SK-N-SH (cell line): ENCODE measurements around the gene FYB1. TPM values are rescaled to one million over a fixed set of nuclear protein-coding genes. Genes with fewer than 3 reads are reported as not detected.

ENCODE experiments used
- CTCF ChIA-PET: fragments of 300-600, 350-600 bp; formaldehyde crosslinking; extraction: SDS; loops from one replicate; lab custom pipeline; 2021; lab: Yijun Ruan, JAX
- POLR2A ChIA-PET: fragments of 350-600 bp; sonication (Branson Sonifier 250); formaldehyde crosslinking; extraction: SDS; loops from one replicate; lab custom pipeline; 2020; ENCODE audit warnings: antibody characterized with exemption, inconsistent platforms; lab: Yijun Ruan, JAX
- DNase-seq: peaks from one replicate; pipeline ENCODE4 v3.0.0; 2012
- H2AFZ ChIP-seq: fragments of 200-600 bp; sonication (generic); 2 replicates; pipeline ENCODE4 v1.8.1; 2016; ENCODE audit warnings: antibody characterized with exemption, mild to moderate bottlenecking, low read depth
- H3F3A ChIP-seq: fragments of 200-600 bp; sonication (generic); replicated peaks from 2 replicates; pipeline ENCODE3; 2016; ENCODE audit warnings: antibody characterized with exemption, mild to moderate bottlenecking; ENCODE audit not compliant: insufficient read depth
- H3K27ac ChIP-seq, 2 experiments: fragments of 200-500 bp in 1 of 2; fragments of 200-600 bp in 1 of 2; sonication (Bioruptor generic) in 1 of 2; sonication (generic), shearing (Covaris generic) in 1 of 2; 2 replicates each; pipeline versions ENCODE4 v1.5.1 to v1.6.1; 2014 to 2016; ENCODE audit warnings: low read depth in 2 of 2, inconsistent platforms in 1 of 2, low read length in 1 of 2, mild to moderate bottlenecking in 1 of 2, mixed read lengths in 1 of 2
- H3K27me3 ChIP-seq: fragments of 200-600 bp; sonication (generic), shearing (Covaris generic); 2 replicates; pipeline ENCODE4 v1.6.1; 2016; ENCODE audit warnings: mixed run types; ENCODE audit not compliant: insufficient read depth
- H3K36me3 ChIP-seq, 2 experiments: fragments of 200-500 bp in 1 of 2; fragments of 200-600 bp in 1 of 2; sonication (Bioruptor generic) in 1 of 2; sonication (generic) in 1 of 2; replicated peaks in 1 of 2; 2 replicates each; pipeline versions ENCODE3 to v1.5.1; 2014 to 2016; ENCODE audit warnings: low read length in 1 of 2, mild to moderate bottlenecking in 1 of 2; ENCODE audit not compliant: insufficient read depth in 2 of 2, control insufficient read depth in 1 of 2
- H3K4me1 ChIP-seq, 2 experiments: fragments of 200-500 bp in 1 of 2; fragments of 200-600 bp in 1 of 2; sonication (Bioruptor generic) in 1 of 2; sonication (generic), shearing (Covaris generic) in 1 of 2; 2 replicates each; pipeline versions ENCODE4 v1.5.1 to v1.6.1; 2014 to 2016; ENCODE audit warnings: low read depth in 1 of 2, low read length in 1 of 2, mixed run types in 1 of 2; ENCODE audit not compliant: insufficient read depth in 2 of 2, control insufficient read depth in 1 of 2
- H3K4me2 ChIP-seq: fragments of 200-600 bp; sonication (generic), shearing (Covaris generic); 2 replicates; pipeline ENCODE4 v1.6.1; 2017; ENCODE audit warnings: mixed run types
- H3K4me3 ChIP-seq, 2 experiments: fragments of 200-500 bp in 1 of 2; fragments of 200-600 bp in 1 of 2; sonication (Bioruptor generic) in 1 of 2; sonication (generic), shearing (Covaris generic) in 1 of 2; 2 replicates each; pipeline versions ENCODE4 v1.5.1 to v1.8.1; 2014 to 2016; ENCODE audit warnings: low read depth in 2 of 2, inconsistent platforms in 1 of 2, low read length in 1 of 2, mild to moderate bottlenecking in 1 of 2, mixed read lengths in 1 of 2, moderate library complexity in 1 of 2
- H3K79me2 ChIP-seq: fragments of 200-600 bp; sonication (generic); 2 replicates; pipeline ENCODE4 v1.8.1; 2017; ENCODE audit warnings: mild to moderate bottlenecking; ENCODE audit not compliant: insufficient read depth
- H3K9ac ChIP-seq: fragments of 200-600 bp; sonication (generic); 2 replicates; pipeline ENCODE4 v1.6.1; 2017; ENCODE audit warnings: mixed run types
- H3K9me2 ChIP-seq: fragments of 200-600 bp; sonication (generic); 2 replicates; pipeline ENCODE4 v1.6.1; 2017; ENCODE audit warnings: mixed run types
- H3K9me3 ChIP-seq: fragments of 200-600 bp; sonication (generic); 2 replicates; pipeline ENCODE4 v1.6.1; 2017; ENCODE audit warnings: mixed run types, mild to moderate bottlenecking, moderate library complexity
- H4K20me1 ChIP-seq: fragments of 200-600 bp; sonication (generic); 2 replicates; pipeline ENCODE4 v1.6.1; 2017; ENCODE audit warnings: mild to moderate bottlenecking, mixed run types; ENCODE audit not compliant: insufficient read depth
- ELF1 ChIP-seq: IDR thresholded peaks from 2 replicates; pipeline ENCODE4 v1.4.0; 2012
- EZH2phosphoT487 ChIP-seq: fragments of 200-600 bp; sonication (generic); IDR thresholded peaks from 2 replicates; pipeline ENCODE4 v1.6.1; 2017; ENCODE audit warnings: low read depth, mixed run types, mild to moderate bottlenecking, antibody characterized with exemption, moderate library complexity, borderline replicate concordance
- FOSL2 ChIP-seq: IDR thresholded peaks from 2 replicates; pipeline ENCODE4 v1.4.0; 2012; ENCODE audit warnings: low read depth, mild to moderate bottlenecking, moderate library complexity, borderline replicate concordance
- FOXJ3 ChIP-seq: sonication (generic); formaldehyde crosslinking; IDR thresholded peaks from 2 replicates; pipeline ENCODE4 v1.5.1; 2020; ENCODE audit warnings: mild to moderate bottlenecking, missing genetic modification reagents
- GABPA ChIP-seq: IDR thresholded peaks from 2 replicates; pipeline ENCODE4 v1.4.0; 2012; ENCODE audit warnings: low read depth, mild to moderate bottlenecking
- GATA2 ChIP-seq: sonication (generic); formaldehyde crosslinking; IDR thresholded peaks from 2 replicates; pipeline ENCODE4 v1.5.0; 2020; ENCODE audit warnings: mild to moderate bottlenecking, missing genetic modification reagents
- JUND ChIP-seq: IDR thresholded peaks from 2 replicates; pipeline ENCODE4 v1.4.0; 2012
- MAX ChIP-seq: IDR thresholded peaks from 2 replicates; pipeline ENCODE4 v1.4.0; 2012; ENCODE audit warnings: low read depth
- NFIC ChIP-seq: IDR thresholded peaks from 2 replicates; pipeline ENCODE4 v1.4.0; 2012; ENCODE audit warnings: borderline replicate concordance
- POLR2AphosphoS5 ChIP-seq: IDR thresholded peaks from 2 replicates; pipeline ENCODE4 v1.6.1; 2012; ENCODE audit warnings: low read depth, low read length
- REST ChIP-seq: IDR thresholded peaks from 2 replicates; pipeline ENCODE4 v1.6.1; 2012; ENCODE audit warnings: mild to moderate bottlenecking, low read depth, low read length, moderate library complexity
- RXRA ChIP-seq: IDR thresholded peaks from 2 replicates; pipeline ENCODE4 v1.4.0; 2012; ENCODE audit warnings: low read depth, mild to moderate bottlenecking, borderline replicate concordance
- USF2 ChIP-seq: fragments of 150-350 bp; IDR thresholded peaks from 2 replicates; pipeline ENCODE4 v1.6.1; 2017; ENCODE audit warnings: antibody characterized with exemption, low read length, low read depth, borderline replicate concordance
- WGBS: methylation state at CpG from one replicate; pipeline ENCODE4 v1.1.6; 2017; ENCODE audit warnings: low lambda C conversion rate; 5-methylcytosine and 5-hydroxymethylcytosine counted together
- polyA plus RNA-seq, 3 experiments: library from polyadenylated mRNA; depleted of rRNA; stranded (reverse); fragments of >200 nt; gene quantifications; 2 replicates each; pipeline ENCODE4 v1.2.3, GENCODE V29; 2012

FYB1 gene
- polyA plus RNA-seq, 1 of the 3 experiments (the other 2 are of a cell fraction): not detected

GRCh38 chr5:39121922-39122321, 97.4 kb downstream of the FYB1 start (continued):
- no peak for TF ChIP-seq USF2

GRCh38 chr5:39121315-39121714, 98.0 kb downstream of the FYB1 start:
- Histone ChIP-seq H4K20me1 (no peaks in the 10 kb centered on the region), H3K79me2 (no peaks in the 10 kb centered on the region), H3K4me1 (no peaks in the 10 kb centered on the region), H2AFZ (no peak overlapping the region), H3K9me3 (no peaks in the 10 kb centered on the region), H3K27me3 (peaks cover 23% of the 10 kb centered on the region; the same call in 1 of the 2 replicates), H3F3A (peaks cover 6% of the 10 kb centered on the region), H3K27ac (no peak overlapping the region), H3K4me3 (no peak overlapping the region), H3K36me3 (no peaks in the 10 kb centered on the region), H3K9me2 (no peaks in the 10 kb centered on the region), H3K4me2 (no peak overlapping the region), H3K9ac (no peak overlapping the region)
- POLR2A ChIA-PET: no interaction called here
- TF ChIP-seq USF2: no peak
- TF ChIP-seq NFIC: no peak
- no peak for TF ChIP-seq POLR2AphosphoS5
- no peak for TF ChIP-seq EZH2phosphoT487
- TF ChIP-seq GABPA: no peak
- TF ChIP-seq ELF1: no peak
- TF ChIP-seq FOSL2: no peak
- no peak for TF ChIP-seq RXRA
- TF ChIP-seq REST: no peak
- TF ChIP-seq JUND: no peak
- TF ChIP-seq FOXJ3: no peak
- no peak for TF ChIP-seq MAX
- no peak for TF ChIP-seq GATA2 (CRISPR knock-in tag)
- no peak for DNase-seq
- WGBS: 6% methylated on average over 1 of the region's 1 CpG
- CTCF ChIA-PET: interaction anchor here (1.3 to 1.4 kb wide), 2 partner anchors 41 to 96 kb away, joined by 5 to 7 read pairs; no protein-coding TSS in a partner anchor
